Measurements from ENCODE around the gene FHDC1.

The FHDC1 gene

DNA sequence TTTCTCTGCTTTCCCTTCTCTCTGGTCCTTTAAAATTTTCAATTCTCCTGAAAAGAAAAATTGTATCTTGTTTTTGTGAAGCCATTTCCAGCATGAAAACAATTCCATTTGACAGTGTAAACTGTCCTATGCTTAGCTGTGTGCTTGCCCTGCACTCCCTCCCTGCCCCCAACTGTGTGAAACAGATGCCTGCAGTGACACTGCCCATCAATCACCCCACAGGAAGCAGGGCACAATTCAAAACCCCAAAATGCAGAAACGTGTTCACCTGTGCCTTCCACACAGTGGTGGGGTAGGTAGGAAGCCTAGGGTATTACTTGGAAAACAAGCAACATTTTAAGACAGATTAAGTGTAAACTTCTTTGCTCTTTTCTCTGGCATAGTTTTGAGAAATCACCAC, 6.2 kb upstream of the FHDC1 start:
- FAIRE-seq (no peak), DNase-seq (ENCODE audit: insufficient read length, low spot score) (no peak)
- TF ChIP-seq CTCF (IDR thresholded peaks at IDR 0.05; ENCODE audit: insufficient read depth, missing control alignments): no peak

- TF ChIP-seq CTCF (IDR thresholded peaks at IDR 0.05; ENCODE audit: insufficient read depth, missing control alignments): no peak
- DNase-seq (ENCODE audit: insufficient read length, low spot score) (no peak), FAIRE-seq (no peak)
Measured at GRCh38 chr4:152935143-152935542, 980 bp upstream of the FHDC1 start.

- FAIRE-seq (no peak), DNase-seq (ENCODE audit: insufficient read length, low spot score) (peak; percentile 50)
Measured at GRCh38 chr4:152936446-152937335, 568 bp downstream of the FHDC1 start.

DNA sequence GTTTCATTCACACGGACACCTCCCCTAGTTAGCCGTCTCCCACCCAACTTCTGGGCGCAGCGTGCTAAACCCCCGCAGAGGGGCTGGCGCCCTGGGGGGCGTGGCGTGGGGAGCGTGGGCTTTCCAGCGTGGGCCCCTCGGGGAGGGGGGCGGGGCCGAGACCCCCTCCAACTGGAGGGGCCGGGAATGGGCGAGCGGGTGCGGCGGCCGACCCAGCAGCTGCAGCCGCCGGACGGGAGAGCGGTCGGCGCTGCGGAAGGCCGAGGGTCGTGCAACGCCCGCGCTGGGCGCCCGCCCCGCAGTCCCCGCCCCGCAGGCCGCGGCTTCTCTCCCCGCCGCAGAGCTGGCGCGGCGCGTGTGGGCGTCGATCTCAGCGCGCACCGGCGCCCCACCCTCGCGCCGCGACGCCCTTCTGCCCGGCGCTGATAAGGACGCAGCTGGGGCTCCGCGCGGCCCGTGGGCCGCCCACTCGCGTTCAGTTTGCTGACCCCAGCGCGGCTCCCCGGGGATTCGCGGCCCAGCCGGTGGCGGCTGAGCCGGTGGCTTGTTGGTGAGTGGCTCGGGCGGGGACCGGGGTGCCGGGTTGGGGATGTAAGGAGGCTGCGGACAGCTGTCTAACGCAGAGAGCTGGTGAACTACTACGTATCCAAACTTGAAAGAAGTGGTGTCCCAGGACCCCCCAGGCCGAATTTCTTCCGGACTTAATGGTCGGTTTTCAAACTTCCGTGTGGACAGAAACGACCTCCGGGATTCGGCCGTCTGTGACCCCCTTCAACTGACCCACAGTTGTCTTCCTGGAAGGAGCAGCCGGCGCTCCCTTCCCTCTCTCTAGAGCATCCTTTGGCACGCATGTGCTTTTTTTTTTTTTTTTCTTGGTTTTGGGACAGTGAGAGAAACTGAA, 1.5 kb downstream of the FHDC1 start:
- DNase-seq (ENCODE audit: insufficient read length, low spot score) (peak; percentile 39), FAIRE-seq (no peak)
- TF ChIP-seq CTCF (IDR thresholded peaks at IDR 0.05; ENCODE audit: insufficient read depth, missing control alignments): no peak

More at GRCh38 chr4:152936446-152937335, 568 bp downstream of the FHDC1 start:
- TF ChIP-seq CTCF (IDR thresholded peaks at IDR 0.05; ENCODE audit: insufficient read depth, missing control alignments): no peak

GRCh38 chr4:152938237-152938947, 2.3 kb downstream of the FHDC1 start:
- TF ChIP-seq CTCF (IDR thresholded peaks at IDR 0.05; ENCODE audit: insufficient read depth, missing control alignments): no peak
- no peak for FAIRE-seq

DNA sequence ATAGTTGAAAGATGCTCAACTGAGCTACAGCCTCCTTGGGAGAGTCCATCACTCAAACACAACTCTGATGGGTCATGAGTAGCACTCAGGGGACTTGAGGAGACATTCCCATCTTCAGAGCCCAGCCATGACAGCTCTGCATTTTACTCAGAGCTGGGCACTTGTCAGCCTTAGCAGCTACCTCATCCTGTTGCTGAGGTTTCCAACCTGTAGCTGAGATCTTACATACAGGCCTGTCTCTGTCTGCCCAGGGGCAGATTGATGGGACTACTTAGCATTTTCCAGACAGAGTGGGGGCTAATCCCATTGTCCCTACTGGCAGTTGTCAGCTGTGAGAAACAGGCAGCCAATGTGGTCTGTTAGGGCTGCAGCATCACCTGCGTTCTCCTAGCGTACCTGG, 3.5 kb downstream of the FHDC1 start:
- DNase-seq (ENCODE audit: insufficient read length, low spot score): no peak
- FAIRE-seq: no peak
- no peak for TF ChIP-seq CTCF (IDR thresholded peaks at IDR 0.05; ENCODE audit: insufficient read depth, missing control alignments)

More at GRCh38 chr4:152938237-152938947, 2.3 kb downstream of the FHDC1 start:
- no peak for DNase-seq (ENCODE audit: insufficient read length, low spot score)
